Keratinocyte (primary cell): ENCODE results near the gene SPDYE4. TPM values are rescaled to one million over a fixed set of nuclear protein-coding genes. Genes with fewer than 3 reads are reported as not detected.

Experiments
- DNase-seq: peaks from one replicate; pipeline ENCODE4 v3.0.0-alpha.2; 2011; ENCODE audit warnings: low read depth, missing footprints, low spot score
- FAIRE-seq: peaks from 2 replicates; lab custom pipeline; 2011; peaks lifted over from hg19 to GRCh38; lab: Jason Lieb, UNC
- H2AFZ ChIP-seq: 2 replicates; pipeline ENCODE4 v1.6.0; 2012; ENCODE audit warnings: low read length, control low read depth, inconsistent platforms; ENCODE audit not compliant: control insufficient read depth
- H3K27ac ChIP-seq: 2 replicates; pipeline ENCODE4 v1.5.1; 2011; ENCODE audit warnings: low read length; ENCODE audit not compliant: control insufficient read depth, insufficient read depth
- H3K27me3 ChIP-seq: 3 replicates; pipeline ENCODE4 v1.6.0; 2011; ENCODE audit warnings: low read length; ENCODE audit not compliant: control insufficient read depth, insufficient read depth; ENCODE audit errors: extremely low read depth
- H3K36me3 ChIP-seq, 2 experiments: 2 replicates in 1 of 2; 3 replicates in 1 of 2; pipeline ENCODE4 v1.5.1; 2011; ENCODE audit warnings: low read length in 2 of 2, mild to moderate bottlenecking in 1 of 2; ENCODE audit not compliant: control insufficient read depth in 2 of 2, insufficient read depth in 2 of 2; ENCODE audit errors: extremely low read depth in 1 of 2
- H3K4me1 ChIP-seq: 3 replicates; pipeline ENCODE4 v1.5.1; 2011; ENCODE audit warnings: low read length; ENCODE audit not compliant: control insufficient read depth, insufficient read depth; ENCODE audit errors: extremely low read depth
- H3K4me2 ChIP-seq: 3 replicates; pipeline ENCODE4 v1.6.0; 2011; ENCODE audit warnings: low read depth, low read length; ENCODE audit not compliant: control insufficient read depth, insufficient read depth; ENCODE audit errors: extremely low read depth
- H3K4me3 ChIP-seq, 3 experiments: fragments of 200-600 bp in 1 of 3; sonication (generic) in 1 of 3; 2 replicates in 2 of 3; 3 replicates in 1 of 3; pipeline ENCODE4 v1.5.1; 2011 to 2016; ENCODE audit warnings: low read length in 3 of 3, mild to moderate bottlenecking in 3 of 3, control low read depth in 2 of 3, inconsistent platforms in 1 of 3, low read depth in 1 of 3, mixed read lengths in 1 of 3, mixed run types in 1 of 3, moderate library complexity in 1 of 3; ENCODE audit not compliant: control insufficient read depth in 2 of 3, insufficient read depth in 2 of 3; ENCODE audit errors: extremely low read depth in 1 of 3
- H3K79me2 ChIP-seq: 2 replicates; pipeline ENCODE4 v1.6.0; 2012; ENCODE audit warnings: low read length; ENCODE audit not compliant: control insufficient read depth, insufficient read depth
- H3K9ac ChIP-seq: 3 replicates; pipeline ENCODE4 v1.6.0; 2011; ENCODE audit warnings: low read length; ENCODE audit not compliant: control insufficient read depth, insufficient read depth; ENCODE audit errors: extremely low read depth
- H3K9me1 ChIP-seq: 3 replicates; pipeline ENCODE4 v1.6.0; 2011; ENCODE audit warnings: low read length; ENCODE audit not compliant: control insufficient read depth, insufficient read depth; ENCODE audit errors: extremely low read depth
- H3K9me3 ChIP-seq: 2 replicates; pipeline ENCODE4 v1.5.1; 2012; ENCODE audit warnings: low read depth, low read length; ENCODE audit not compliant: control insufficient read depth
- H4K20me1 ChIP-seq: 3 replicates; pipeline ENCODE4 v1.6.0; 2011; ENCODE audit warnings: low read length; ENCODE audit not compliant: control insufficient read depth, insufficient read depth; ENCODE audit errors: extremely low read depth
- CTCF ChIP-seq, 3 experiments: IDR thresholded peaks in 1 of 3; conservative IDR thresholded peaks in 1 of 3; optimal IDR thresholded peaks in 1 of 3; 2 replicates in 2 of 3; 3 replicates in 1 of 3; pipeline versions ENCODE3 to v1.5.1; 2011; ENCODE audit warnings: low read length in 3 of 3, mild to moderate bottlenecking in 3 of 3, moderate library complexity in 2 of 3, control low read depth in 1 of 3, inconsistent platforms in 1 of 3; ENCODE audit not compliant: insufficient read depth in 2 of 3; ENCODE audit errors: extremely low read depth in 1 of 3
- EZH2 ChIP-seq: IDR thresholded peaks from one replicate; pipeline ENCODE4 v1.6.1; 2012; ENCODE audit warnings: inconsistent platforms, mild to moderate bottlenecking, low read length, moderate library complexity
- dilution Hi-C: fragments of 300-500 bp; cut with MboI; formaldehyde crosslinking; loops from one replicate; pipeline ENCODE4 v1.7.0; 2020; ENCODE audit warnings: low sequenced_read_pairs; ENCODE audit not compliant: extremely low pct_ligation_motif_present
- polyA plus RNA-seq, 5 experiments: library from polyadenylated mRNA; depleted of rRNA in 3 of 5; stranded (reverse) in 3 of 5; stranded (forward) in 1 of 5; unstranded in 1 of 5; fragments of >200 nt; gene quantifications; 1 replicate in 1 of 5; 2 replicates in 3 of 5; 3 replicates in 1 of 5; pipeline versions ENCODE4 v1.2.1 to v1.2.3, GENCODE V29; 2011 to 2012; ENCODE audit warnings: missing spikeins in 2 of 5, low read depth in 1 of 5, low replicate concordance in 1 of 5

The SPDYE4 gene
- polyA plus RNA-seq, 1 donor (not counting 4 experiments of a cell fraction or from before 2014, with no cell fraction given), result not detected

- Histone ChIP-seq H3K4me2 (no peak overlapping the region), H2AFZ (no peak overlapping the region), H3K4me3 (no peak overlapping the region), H4K20me1 (no peaks in the 10 kb centered on the region), H3K27ac (no peak overlapping the region), H3K9me1 (no peaks in the 10 kb centered on the region), H3K9ac (no peak overlapping the region), H3K27me3 (peaks cover 3% of the 10 kb centered on the region), H3K79me2 (no peaks in the 10 kb centered on the region), H3K36me3 (no peaks in the 10 kb centered on the region), H3K4me1 (no peaks in the 10 kb centered on the region), H3K9me3 (no peaks in the 10 kb centered on the region)
- dilution Hi-C loops, result no loop called here
- DNase-seq, result no peak
- TF ChIP-seq CTCF (optimal IDR thresholded peaks at IDR 0.05 in 1 of 3, IDR thresholded peaks at IDR 0.05 in 1 of 3, conservative IDR thresholded peaks at IDR 0.05 in 1 of 3; ENCODE audit: extremely low read depth in 1 of 3, insufficient read depth in 2 of 3, low read length in 3 of 3) (no peak), EZH2 (no peak)
- no peak for FAIRE-seq
Measured at GRCh38 chr17:8710813-8711212, 47.5 kb downstream of the SPDYE4 start.

- Histone ChIP-seq H3K9me1 (no peaks in the 10 kb centered on the region), H3K27ac (no peak overlapping the region), H3K4me3 (no peak overlapping the region), H3K4me1 (no peaks in the 10 kb centered on the region), H3K9me3 (no peaks in the 10 kb centered on the region), H3K9ac (no peak overlapping the region), H2AFZ (no peak overlapping the region), H4K20me1 (no peaks in the 10 kb centered on the region), H3K36me3 (no peaks in the 10 kb centered on the region), H3K4me2 (no peak overlapping the region), H3K27me3 (peaks cover 3% of the 10 kb centered on the region), H3K79me2 (no peaks in the 10 kb centered on the region)
- FAIRE-seq, result no peak
- DNase-seq, result no peak
- TF ChIP-seq EZH2 (no peak), CTCF (optimal IDR thresholded peaks at IDR 0.05 in 1 of 3, IDR thresholded peaks at IDR 0.05 in 1 of 3, conservative IDR thresholded peaks at IDR 0.05 in 1 of 3; ENCODE audit: extremely low read depth in 1 of 3, insufficient read depth in 2 of 3, low read length in 3 of 3) (no peak)
- dilution Hi-C loops, result no loop called here
Measured at GRCh38 chr17:8709006-8709405, 49.3 kb downstream of the SPDYE4 start.
